ENCODE data around the gene CERS4.

- no peak for TF ChIP-seq NKRF (conservative IDR thresholded peaks at IDR 0.05)
- no peak for TF ChIP-seq POLR2AphosphoS5 (IDR thresholded peaks at IDR 0.05; ENCODE audit: low read length)
- no peak for TF ChIP-seq MLLT1 (IDR thresholded peaks at IDR 0.05)
- peak; percentile 86 to 98 (median 87); a peak in 5 of 6 replicates for TF ChIP-seq CTCF (IDR thresholded peaks at IDR 0.05 in 2 of 3, conservative IDR thresholded peaks at IDR 0.05 in 1 of 3; ENCODE audit: control insufficient read depth in 2 of 3, extremely low read depth in 1 of 3, insufficient read depth in 1 of 3, low read depth in 3 of 3, low read length in 3 of 3)
- TF ChIP-seq NFYB (IDR thresholded peaks at IDR 0.05; ENCODE audit: insufficient read depth, low read depth, low read length) = no peak
- no peak for TF ChIP-seq STAT3 (IDR thresholded peaks at IDR 0.05; ENCODE audit: low read depth, low read length)
- no peak for TF ChIP-seq TCF3 (IDR thresholded peaks at IDR 0.05; ENCODE audit: borderline replicate concordance, insufficient read depth, low read depth, low read length)
- no peak for TF ChIP-seq REST (IDR thresholded peaks at IDR 0.05; ENCODE audit: low read depth, low read length)
- TF ChIP-seq EZH2 (IDR thresholded peaks at IDR 0.05; ENCODE audit: borderline replicate concordance, control insufficient read depth, low read depth, low read length) = no peak
- no peak for TF ChIP-seq POLR2A (IDR thresholded peaks at IDR 0.05; ENCODE audit: low read depth, low read length)
These were observed 43.9 kb downstream of the CERS4 start for GRCh38 chr19:8252922-8253589.
